ENCODE results near the gene PIP5KL1.

DNA sequence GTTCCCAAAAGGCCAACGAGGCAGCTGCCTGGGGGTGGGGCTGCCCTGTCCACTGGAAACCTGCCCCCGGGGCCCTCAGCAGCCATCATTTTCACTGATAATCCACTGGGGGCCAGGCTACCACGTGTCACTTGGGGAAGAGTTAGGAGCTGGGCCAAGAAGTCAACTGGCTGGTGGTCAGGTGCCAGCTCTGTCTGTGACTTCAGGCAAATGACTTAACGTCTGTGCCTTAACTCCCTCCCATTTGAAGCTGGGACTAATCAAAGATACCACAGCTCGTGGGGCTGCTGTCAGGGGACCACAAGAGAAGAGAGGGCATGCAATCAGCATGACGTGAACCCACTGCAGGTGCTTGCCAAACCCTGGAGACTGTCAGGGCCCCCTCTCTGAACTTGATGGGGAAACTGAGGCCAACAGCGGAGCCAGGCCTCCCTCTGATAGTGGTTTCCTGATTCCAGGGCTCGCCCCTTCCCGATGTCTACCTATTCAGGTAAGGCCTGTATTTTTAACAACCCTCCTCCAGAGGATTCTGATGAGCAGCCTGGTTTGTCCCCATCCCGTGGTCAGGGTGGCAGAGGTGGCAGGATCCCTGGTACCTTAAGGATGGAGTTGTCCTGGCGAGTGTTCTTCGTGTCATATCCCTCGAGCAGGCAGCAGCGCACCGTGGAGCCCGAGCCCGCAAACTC is 19.4 kb upstream of the PIP5KL1 start:
- TF ChIP-seq EP300 (IDR thresholded peaks at IDR 0.05; ENCODE audit: borderline replicate concordance) (no peak), YY1 (IDR thresholded peaks at IDR 0.05; ENCODE audit: low read depth) (no peak)
- TF ChIP-seq, protein P1, sequence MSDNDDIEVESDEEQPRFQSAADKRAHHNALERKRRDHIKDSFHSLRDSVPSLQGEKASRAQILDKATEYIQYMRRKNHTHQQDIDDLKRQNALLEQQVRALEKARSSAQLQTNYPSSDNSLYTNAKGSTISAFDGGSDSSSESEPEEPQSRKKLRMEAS (IDR thresholded peaks at IDR 0.05): no peak
